Caco-2 (cell line): ENCODE results near the gene KRTAP10-8. TPM values are rescaled to one million over a fixed set of nuclear protein-coding genes. Genes with fewer than 3 reads are reported as not detected.

ENCODE experiments used
- BruUV-seq: library from RNA; stranded (reverse); fragments of 400-500 nt; replicated peaks from 2 replicates; lab custom pipeline; 2021; lab: Mats Ljungman, UMichigan
- CTCF ChIA-PET: fragments of 300-600 bp; sonication (Branson Sonifier 250); formaldehyde crosslinking; loops from one replicate; lab custom pipeline; 2022; ENCODE audit warnings: antibody characterized with exemption; lab: Charles Lee
- POLR2A ChIA-PET: fragments of 300-600 bp; sonication (Branson Sonifier 250); formaldehyde crosslinking; loops from one replicate; lab custom pipeline; 2022; ENCODE audit warnings: antibody characterized with exemption; lab: Charles Lee
- DNase-seq, 2 experiments: peaks; one replicate each; pipeline versions ENCODE4 v3.0.0 to v3.0.0-alpha.2; 2020 to 2022
- H3K27me3 ChIP-seq: replicated peaks from 2 replicates; pipeline ENCODE4 v1.6.0; 2011; ENCODE audit warnings: low read length; ENCODE audit not compliant: control insufficient read depth, insufficient read depth
- H3K36me3 ChIP-seq: 2 replicates; pipeline ENCODE4 v1.5.1; 2011; ENCODE audit warnings: low read length; ENCODE audit not compliant: control insufficient read depth, insufficient read depth
- H3K4me1 ChIP-seq: fragments of 250-450 bp; sonication (Bioruptor Pico); 2 replicates; pipeline ENCODE4 v1.5.1; 2020; ENCODE audit warnings: mild to moderate bottlenecking
- H3K4me3 ChIP-seq: 2 replicates; pipeline ENCODE4 v1.5.1; 2011; ENCODE audit warnings: low read depth, mild to moderate bottlenecking, control low read depth, low read length
- H3K9me3 ChIP-seq: fragments of 250-450 bp; sonication (Bioruptor Pico); 2 replicates; pipeline ENCODE4 v1.5.1; 2020; ENCODE audit warnings: mild to moderate bottlenecking, moderate library complexity
- H3K27ac Mint-ChIP-seq: one replicate; pipeline ENCODE4 v1.8.0; 2022; ENCODE audit warnings: mixed read lengths; ENCODE audit not compliant: unreplicated experiment
- H3K27me3 Mint-ChIP-seq: one replicate; pipeline ENCODE4 v1.8.0; 2022; ENCODE audit warnings: mixed read lengths; ENCODE audit not compliant: insufficient read depth, unreplicated experiment
- H3K36me3 Mint-ChIP-seq: one replicate; pipeline ENCODE4 v1.8.0; 2022; ENCODE audit warnings: mild to moderate bottlenecking, mixed read lengths; ENCODE audit not compliant: insufficient read depth, unreplicated experiment
- H3K4me1 Mint-ChIP-seq: one replicate; pipeline ENCODE4 v1.8.0; 2022; ENCODE audit warnings: low read depth, mixed read lengths; ENCODE audit not compliant: unreplicated experiment
- H3K4me3 Mint-ChIP-seq: one replicate; pipeline ENCODE4 v1.8.0; 2022; ENCODE audit warnings: mild to moderate bottlenecking, moderate library complexity, mixed read lengths; ENCODE audit not compliant: unreplicated experiment
- H3K9me3 Mint-ChIP-seq: one replicate; pipeline ENCODE4 v1.8.0; 2022; ENCODE audit warnings: mixed read lengths; ENCODE audit not compliant: unreplicated experiment
- intact Hi-C: fragments of 100-400 bp; cut with micrococcal nuclease; formaldehyde crosslinking; loops from one replicate; pipeline ENCODE4 v1.10.0; 2022; ENCODE audit not compliant: unreplicated experiment
- total RNA-seq: library from RNA; stranded (reverse); gene quantifications from 2 replicates; pipeline ENCODE4 v1.2.3, GENCODE V29; 2022
- TF ChIP-seq, protein P1 (sequence below), 2 experiments: fragments of 200-600 bp in 1 of 2; IDR thresholded peaks; 1 replicate in 1 of 2; 2 replicates in 1 of 2; pipeline versions ENCODE4 v1.5.1 to v1.8.0; 2011 to 2022; ENCODE audit warnings: antibody characterized with exemption in 1 of 2, control low read depth in 1 of 2, inconsistent platforms in 1 of 2, low read depth in 1 of 2, low read length in 1 of 2, mild to moderate bottlenecking in 1 of 2, moderate library complexity in 1 of 2; ENCODE audit not compliant: insufficient read depth in 1 of 2, severe bottlenecking in 1 of 2, unreplicated experiment in 1 of 2

Gene KRTAP10-8
- total RNA-seq, 1 experiment from 2014 or later, result not detected

DNA sequence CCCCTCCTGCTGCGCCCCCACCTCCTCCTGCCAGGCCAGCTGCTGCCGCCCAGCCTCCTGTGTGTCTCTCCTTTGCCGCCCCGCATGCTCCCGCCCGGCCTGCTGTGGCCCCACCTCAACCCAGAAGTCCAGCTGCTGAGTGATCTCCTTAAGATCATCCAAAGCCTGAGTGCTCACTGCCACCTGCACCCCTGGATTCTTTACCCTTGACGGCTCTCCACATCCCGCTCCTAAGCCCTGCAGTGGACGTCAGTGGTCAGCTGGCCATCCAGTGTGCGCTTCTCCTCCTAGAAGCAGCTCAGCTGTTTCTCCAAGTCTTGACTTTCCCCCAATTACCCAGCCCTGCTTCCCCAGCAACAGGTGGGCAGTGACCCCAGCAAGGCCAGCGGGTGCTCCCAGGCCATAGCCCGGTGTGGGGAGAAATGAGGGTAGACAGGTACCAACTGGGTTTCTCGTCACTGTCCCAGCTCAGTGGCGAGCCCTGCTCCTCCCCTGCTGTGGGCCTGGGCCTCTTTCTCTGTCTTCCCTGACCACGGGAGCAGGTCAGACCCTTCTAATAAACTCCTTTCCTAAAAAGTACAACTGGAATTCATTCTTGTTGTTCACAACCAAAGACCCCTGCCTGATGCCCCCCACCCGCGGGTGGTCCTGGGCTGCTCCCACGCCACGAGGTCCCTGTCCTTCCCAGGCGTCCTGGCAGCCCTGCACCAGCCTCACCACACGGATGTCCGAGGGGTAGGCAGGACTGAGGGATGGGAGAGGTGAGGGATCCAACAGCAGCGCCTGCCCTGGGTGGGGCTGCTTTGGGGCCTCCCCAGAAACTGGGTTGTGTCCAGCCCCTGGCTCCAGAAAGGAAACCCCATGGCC, 10.1 kb upstream of the KRTAP10-8 start:
- H3K4me3 Mint-ChIP-seq, result no peak overlapping the region
- H3K27me3 Mint-ChIP-seq, result peaks cover 10% of the 10 kb centered on the region

DNA sequence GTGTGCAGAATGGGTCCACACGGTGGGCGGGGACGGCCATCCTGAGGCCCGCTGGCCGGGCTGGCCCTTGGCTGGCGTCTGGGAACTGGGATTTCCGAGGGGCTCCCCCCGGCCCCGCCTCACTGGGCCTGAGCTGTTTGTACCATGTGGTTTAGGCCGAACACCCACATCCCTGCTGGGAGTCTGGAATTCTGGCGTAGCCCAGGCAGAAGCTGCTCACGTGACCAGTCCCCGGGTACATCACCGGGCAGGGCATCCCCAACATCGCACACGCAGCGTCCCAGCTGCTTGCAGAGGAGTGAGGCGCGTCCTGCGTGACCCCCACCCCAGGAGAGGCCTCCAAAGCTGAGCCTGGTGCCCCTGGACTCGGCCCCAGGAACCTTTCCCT, 9.4 kb upstream of the KRTAP10-8 start:
- no peak overlapping the region for H3K4me3 ChIP-seq
- Mint-ChIP-seq H3K27me3 (peaks cover 10% of the 10 kb centered on the region), H3K27ac (no peak overlapping the region), H3K4me3 (no peak overlapping the region), H3K36me3 (no peaks in the 10 kb centered on the region), H3K4me1 (peaks cover 7% of the 10 kb centered on the region), H3K9me3 (peaks cover 17% of the 10 kb centered on the region)
- H3K27me3 ChIP-seq, result no peaks in the 10 kb centered on the region
- intact Hi-C loops, result no loop called here
- no peak for DNase-seq
- TF ChIP-seq, protein P1, sequence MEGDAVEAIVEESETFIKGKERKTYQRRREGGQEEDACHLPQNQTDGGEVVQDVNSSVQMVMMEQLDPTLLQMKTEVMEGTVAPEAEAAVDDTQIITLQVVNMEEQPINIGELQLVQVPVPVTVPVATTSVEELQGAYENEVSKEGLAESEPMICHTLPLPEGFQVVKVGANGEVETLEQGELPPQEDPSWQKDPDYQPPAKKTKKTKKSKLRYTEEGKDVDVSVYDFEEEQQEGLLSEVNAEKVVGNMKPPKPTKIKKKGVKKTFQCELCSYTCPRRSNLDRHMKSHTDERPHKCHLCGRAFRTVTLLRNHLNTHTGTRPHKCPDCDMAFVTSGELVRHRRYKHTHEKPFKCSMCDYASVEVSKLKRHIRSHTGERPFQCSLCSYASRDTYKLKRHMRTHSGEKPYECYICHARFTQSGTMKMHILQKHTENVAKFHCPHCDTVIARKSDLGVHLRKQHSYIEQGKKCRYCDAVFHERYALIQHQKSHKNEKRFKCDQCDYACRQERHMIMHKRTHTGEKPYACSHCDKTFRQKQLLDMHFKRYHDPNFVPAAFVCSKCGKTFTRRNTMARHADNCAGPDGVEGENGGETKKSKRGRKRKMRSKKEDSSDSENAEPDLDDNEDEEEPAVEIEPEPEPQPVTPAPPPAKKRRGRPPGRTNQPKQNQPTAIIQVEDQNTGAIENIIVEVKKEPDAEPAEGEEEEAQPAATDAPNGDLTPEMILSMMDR (IDR thresholded peaks at IDR 0.05; ENCODE audit: insufficient read depth in 1 of 2, low read depth in 1 of 2, low read length in 1 of 2, severe bottlenecking in 1 of 2, unreplicated experiment in 1 of 2), result no peak
- H3K4me1 ChIP-seq, result no peaks in the 10 kb centered on the region
- H3K9me3 ChIP-seq, result no peaks in the 10 kb centered on the region
- CTCF ChIA-PET, result no interaction called here
- BruUV-seq, result no TSS peak
- POLR2A ChIA-PET, result no interaction called here
- H3K36me3 ChIP-seq, result no peaks in the 10 kb centered on the region

More for the DNA sequence above, 10.1 kb upstream of the KRTAP10-8 start:
- Histone ChIP-seq H3K36me3 (no peaks in the 10 kb centered on the region), H3K9me3 (no peaks in the 10 kb centered on the region), H3K4me1 (no peaks in the 10 kb centered on the region), H3K4me3 (no peak overlapping the region), H3K27me3 (no peaks in the 10 kb centered on the region)
- intact Hi-C loops, result no loop called here
- Mint-ChIP-seq H3K9me3 (peaks cover 18% of the 10 kb centered on the region), H3K36me3 (no peaks in the 10 kb centered on the region), H3K4me1 (peaks cover 7% of the 10 kb centered on the region), H3K27ac (no peak overlapping the region)
- no peak for DNase-seq
- no TSS peak for BruUV-seq
- TF ChIP-seq, protein P1 (IDR thresholded peaks at IDR 0.05; ENCODE audit: insufficient read depth in 1 of 2, low read depth in 1 of 2, low read length in 1 of 2, severe bottlenecking in 1 of 2, unreplicated experiment in 1 of 2), result no peak
- ChIA-PET CTCF (interaction anchor here (0.7 kb wide), 1 partner anchor 18 kb away, joined by 3 read pairs; no protein-coding TSS in a partner anchor), POLR2A (no interaction called here)

DNA sequence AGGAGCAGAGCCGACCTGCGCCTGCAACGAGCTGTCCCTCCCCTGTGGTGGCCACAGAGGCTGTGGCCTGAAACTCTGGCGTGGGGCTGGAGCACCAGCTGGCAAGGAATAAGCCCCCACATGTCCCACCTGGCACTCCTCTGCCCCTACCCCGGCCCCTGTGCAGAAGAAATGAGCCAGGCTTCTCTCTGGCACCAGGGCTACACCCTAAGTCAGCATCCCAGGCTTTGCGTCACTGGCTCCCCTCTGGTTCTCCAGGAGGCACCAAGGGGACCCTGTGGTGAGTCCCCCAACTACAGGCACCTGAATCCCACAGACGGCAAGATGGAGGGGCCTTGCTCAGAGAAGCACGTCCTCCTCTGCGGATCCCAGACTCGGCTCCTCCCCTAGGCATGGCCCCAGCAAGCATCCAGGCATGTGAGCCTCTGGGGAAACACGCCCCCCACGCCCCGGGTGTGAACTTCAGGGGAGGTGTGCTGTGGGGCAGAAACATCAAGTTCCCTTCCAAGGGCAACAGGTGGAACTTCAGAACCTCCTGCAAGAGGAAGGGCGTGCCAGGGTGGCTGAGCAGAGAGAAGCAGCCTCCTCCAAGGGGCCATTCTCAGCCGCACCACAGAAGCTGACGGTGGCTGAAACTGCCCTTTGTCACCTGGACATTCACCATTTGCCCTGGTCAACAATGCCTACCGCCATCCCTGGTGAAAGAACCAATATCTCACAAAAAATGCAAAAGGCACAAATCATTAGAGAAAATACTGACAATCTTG, 8.6 kb upstream of the KRTAP10-8 start:
- Mint-ChIP-seq H3K9me3 (peaks cover 8% of the 10 kb centered on the region), H3K4me3 (no peak overlapping the region), H3K27me3 (peaks cover 6% of the 10 kb centered on the region), H3K4me1 (no peaks in the 10 kb centered on the region), H3K27ac (no peak overlapping the region), H3K36me3 (no peaks in the 10 kb centered on the region)
- no peaks in the 10 kb centered on the region for H3K27me3 ChIP-seq
- POLR2A ChIA-PET, result no interaction called here
- no peaks in the 10 kb centered on the region for H3K4me1 ChIP-seq
- no peak for DNase-seq
- intact Hi-C loops, result no loop called here
- CTCF ChIA-PET, result no interaction called here
- no TSS peak for BruUV-seq
- H3K4me3 ChIP-seq, result no peak overlapping the region
- TF ChIP-seq, protein P1 (IDR thresholded peaks at IDR 0.05; ENCODE audit: insufficient read depth in 1 of 2, low read depth in 1 of 2, low read length in 1 of 2, severe bottlenecking in 1 of 2, unreplicated experiment in 1 of 2), result no peak
- H3K9me3 ChIP-seq, result no peaks in the 10 kb centered on the region
- H3K36me3 ChIP-seq, result no peaks in the 10 kb centered on the region
